HepG2 (cell line): ENCODE data around the gene SLC25A23. TPM values are rescaled to one million over a fixed set of nuclear protein-coding genes. Genes with fewer than 3 reads are reported as not detected.

Experiments used
- ATF1 ChIP-seq: IDR thresholded peaks from 2 replicates; pipeline ENCODE4 v1.6.1; 2016; ENCODE audit warnings: mild to moderate bottlenecking, control low read depth
- ATF3 ChIP-seq: sonication (generic); formaldehyde crosslinking; IDR thresholded peaks from 2 replicates; pipeline ENCODE4 v1.4.0; 2020; ENCODE audit warnings: missing genetic modification reagents
- FOXA3 ChIP-seq: IDR thresholded peaks from 2 replicates; pipeline ENCODE4 v1.6.1; 2016; ENCODE audit warnings: missing genetic modification reagents, missing compliant biosample characterization
- HNRNPK ChIP-seq: fragments of 200-400 bp; formaldehyde crosslinking; IDR thresholded peaks from 2 replicates; pipeline ENCODE4 v1.6.1; 2018; ENCODE audit warnings: low read length, low read depth, moderate library complexity, mild to moderate bottlenecking; ENCODE audit not compliant: poor library complexity, severe bottlenecking
- LCORL ChIP-seq, 2 experiments: fragments of 450-650 bp in 1 of 2; sonication (generic) in 1 of 2; formaldehyde crosslinking in 1 of 2; IDR thresholded peaks; 2 replicates each; pipeline versions ENCODE4 v1.5.0 to v1.6.1; 2017 to 2020; ENCODE audit warnings: antibody characterized with exemption in 1 of 2, missing genetic modification reagents in 1 of 2
- MBNL3 ChIP-seq: fragments of 250-450 bp; sonication (Bioruptor Pico); conservative IDR thresholded peaks from 2 replicates; pipeline ENCODE4 v1.8.0; 2022; ENCODE audit warnings: mild to moderate bottlenecking, inconsistent platforms
- MIER2 ChIP-seq: IDR thresholded peaks from 2 replicates; pipeline ENCODE4 v1.6.1; 2016; ENCODE audit warnings: missing biosample characterization, missing genetic modification reagents
- MIXL1 ChIP-seq: IDR thresholded peaks from 2 replicates; pipeline ENCODE4 v1.6.1; 2016
- MLX ChIP-seq: IDR thresholded peaks from 2 replicates; pipeline ENCODE4 v1.6.1; 2016
- MXD1 ChIP-seq: sonication (generic); formaldehyde crosslinking; IDR thresholded peaks from 2 replicates; pipeline ENCODE4 v1.4.0; 2020; ENCODE audit warnings: mild to moderate bottlenecking, missing genetic modification reagents
- MYC ChIP-seq: sonication (generic); formaldehyde crosslinking; IDR thresholded peaks from 2 replicates; pipeline ENCODE4 v1.9.0; 2021; ENCODE audit warnings: missing genetic modification reagents, borderline replicate concordance
- NR2F6 ChIP-seq, 2 experiments: IDR thresholded peaks; 2 replicates each; pipeline ENCODE4 v1.6.1; 2016; ENCODE audit warnings: antibody characterized with exemption in 1 of 2, mild to moderate bottlenecking in 1 of 2
- PPARG ChIP-seq: conservative IDR thresholded peaks from 2 replicates; pipeline ENCODE4 v1.6.1; 2016; ENCODE audit warnings: missing biosample characterization, missing genetic modification reagents
- PRMT3 ChIP-seq: sonication (generic); formaldehyde crosslinking; IDR thresholded peaks from 2 replicates; pipeline ENCODE4 v1.8.1; 2022; ENCODE audit warnings: low read depth, mild to moderate bottlenecking, moderate library complexity, missing genetic modification reagents, borderline replicate concordance
- RAD21 ChIP-seq: fragments of 450-650 bp; formaldehyde crosslinking; IDR thresholded peaks from 2 replicates; pipeline ENCODE4 v1.5.0; 2020; ENCODE audit warnings: mild to moderate bottlenecking
- REXO4 ChIP-seq: sonication (generic); formaldehyde crosslinking; IDR thresholded peaks from 2 replicates; pipeline ENCODE4 v1.8.0; 2022; ENCODE audit warnings: missing genetic modification reagents, mild to moderate bottlenecking, borderline replicate concordance
- TBL1XR1 ChIP-seq: fragments of 150-350 bp; IDR thresholded peaks from 2 replicates; pipeline ENCODE4 v1.6.1; 2014; ENCODE audit warnings: borderline replicate concordance, low read length; ENCODE audit not compliant: partially characterized antibody
- ZBTB3 ChIP-seq: sonication (generic); formaldehyde crosslinking; IDR thresholded peaks from 2 replicates; pipeline ENCODE4 v1.4.0; 2020; ENCODE audit warnings: low read depth, mild to moderate bottlenecking, moderate library complexity, missing genetic modification reagents, borderline replicate concordance
- ZBTB39 ChIP-seq: sonication (generic); formaldehyde crosslinking; IDR thresholded peaks from 2 replicates; pipeline ENCODE4 v1.5.0; 2020; ENCODE audit warnings: missing genetic modification reagents
- ZBTB43 ChIP-seq: sonication (generic); formaldehyde crosslinking; conservative IDR thresholded peaks from 2 replicates; pipeline ENCODE4 v1.4.0; 2020; ENCODE audit warnings: missing genetic modification reagents
- ZMAT5 ChIP-seq: sonication (generic); formaldehyde crosslinking; IDR thresholded peaks from 2 replicates; pipeline ENCODE4 v1.5.0; 2020; ENCODE audit warnings: mild to moderate bottlenecking, low read depth, missing genetic modification reagents, borderline replicate concordance
- ZNF101 ChIP-seq: sonication (generic); formaldehyde crosslinking; IDR thresholded peaks from 2 replicates; pipeline ENCODE4 v1.4.0; 2020; ENCODE audit warnings: mild to moderate bottlenecking, low read depth, missing genetic modification reagents, borderline replicate concordance
- ZNF569 ChIP-seq: sonication (generic); formaldehyde crosslinking; IDR thresholded peaks from 2 replicates; pipeline ENCODE4 v1.5.0; 2020; ENCODE audit warnings: mild to moderate bottlenecking, missing genetic modification reagents, moderate library complexity, borderline replicate concordance
- ZNF589 ChIP-seq: sonication (generic); formaldehyde crosslinking; conservative IDR thresholded peaks from 2 replicates; pipeline ENCODE4 v1.8.0; 2022; ENCODE audit warnings: mild to moderate bottlenecking, moderate library complexity, missing genetic modification reagents
- ZSCAN30 ChIP-seq: sonication (generic); formaldehyde crosslinking; IDR thresholded peaks from 2 replicates; pipeline ENCODE4 v1.5.0; 2020; ENCODE audit warnings: mild to moderate bottlenecking, missing genetic modification reagents
- polyA plus RNA-seq, 8 experiments: library from polyadenylated mRNA; depleted of rRNA in 3 of 8; stranded (reverse) in 7 of 8; unstranded in 1 of 8; fragments of >200 nt; fragmentation: Illumina TruSeq in 4 of 8; extraction: Trizol in 4 of 8; gene quantifications; 2 replicates each; pipeline versions ENCODE4 v1.2.1 to v1.2.3, GENCODE V29; 2011 to 2016; ENCODE audit warnings: low read depth in 4 of 8, missing spikeins in 1 of 8, mixed read lengths in 1 of 8; ENCODE audit not compliant: insufficient read depth in 1 of 8
- total RNA-seq, 5 experiments: library from RNA; depleted of rRNA; stranded (reverse); fragments of >200 nt; fragmentation: Illumina TruSeq; extraction: Trizol; gene quantifications; 2 replicates each; pipeline ENCODE4 v1.2.3, GENCODE V29; 2016; ENCODE audit warnings: low read depth in 1 of 5

The SLC25A23 gene
- total and polyA plus RNA-seq, 2 of the 13 experiments (the other 11 are each of a cell fraction or from before 2014, with no cell fraction given): 12.4 to 15.2 TPM

- no peak for TF ChIP-seq MXD1 (CRISPR knock-in tag)
- no peak for TF ChIP-seq MIXL1
- TF ChIP-seq TBL1XR1: no peak
- TF ChIP-seq ZBTB39 (CRISPR knock-in tag): no peak
- TF ChIP-seq HNRNPK: no peak
- TF ChIP-seq MYC (CRISPR knock-in tag): no peak
- no peak for TF ChIP-seq MBNL3
- no peak for TF ChIP-seq ATF3 (CRISPR knock-in tag)
- no peak for TF ChIP-seq PPARG (CRISPR knock-in tag)
- no peak for TF ChIP-seq ZBTB3 (CRISPR knock-in tag)
- no peak for TF ChIP-seq ZBTB43 (CRISPR knock-in tag)
- no peak for TF ChIP-seq ZSCAN30 (CRISPR knock-in tag)
- no peak for TF ChIP-seq PRMT3
- TF ChIP-seq NR2F6 (IDR thresholded peaks at IDR 0.05): no peak
- 0 out of 2 replicates have a peak, but pooled peaks have one; percentile 28 for TF ChIP-seq NR2F6 (CRISPR knock-in tag; IDR thresholded peaks at IDR 0.05)
- no peak for TF ChIP-seq ZNF589
- TF ChIP-seq MIER2 (CRISPR knock-in tag): no peak
- no peak for TF ChIP-seq REXO4 (CRISPR knock-in tag)
- TF ChIP-seq RAD21 (CRISPR knock-in tag): 0 out of 2 replicates have a peak, but pooled peaks have one; percentile 20
- TF ChIP-seq FOXA3: no peak
- no peak for TF ChIP-seq ZNF101
- TF ChIP-seq ZMAT5 (CRISPR knock-in tag): no peak
- no peak for TF ChIP-seq LCORL (IDR thresholded peaks at IDR 0.05)
- no peak for TF ChIP-seq LCORL (CRISPR knock-in tag; IDR thresholded peaks at IDR 0.05)
- TF ChIP-seq ZNF569: no peak
- no peak for TF ChIP-seq ATF1 (CRISPR knock-in tag)
- TF ChIP-seq MLX (CRISPR knock-in tag): no peak
These were observed 33.6 kb downstream of the SLC25A23 start (continued) for GRCh38 chr19:6425732-6426620.
